ENCODE data around the gene SSH3. TPM values are rescaled to one million over a fixed set of nuclear protein-coding genes. Genes with fewer than 3 reads are reported as not detected.
A peak's percentile ranks its signal among the peaks of the same experiment; 100 is the strongest.
"Not testable (repeated sequence)": the region's sequence is repeated elsewhere in the genome, so short reads cannot be mapped to it uniquely, and the experiment has no call there.

The SSH3 gene
- total and polyA plus RNA-seq, 11 donors: 8.1 to 23.9 (median 15.8) TPM

- Histone ChIP-seq H3K36me3 (peaks cover 0 to 6% (median 0%) of the 10 kb centered on the region in 9 donors), H3K4me3 (no peak overlapping the region), H3K9me3 (no peaks in the 10 kb centered on the region), H3K27ac (no peak overlapping the region), H3K4me1 (peaks cover 0 to 27% (median 12%) of the 10 kb centered on the region in 12 donors), H3K27me3 (no peaks in the 10 kb centered on the region)
- DNase-seq (no peak), ATAC-seq (no peak)
- TF ChIP-seq POLR2A (IDR thresholded peaks at IDR 0.05): no peak
- no peak for TF ChIP-seq CTCF (IDR thresholded peaks at IDR 0.05)
- 80 to 90% (median 86%) methylated on average over 9 of the region's 9 CpGs for WGBS, 4 donors
- intact Hi-C loops (cut with DNase I): loop anchor here in 4 of 10 donors (5.0 to 10.0 kb wide), 2 partner anchors 231 to 233 kb away; no protein-coding TSS in a partner anchor
Observed at GRCh38 chr11:67315325-67315909, 12.1 kb downstream of the SSH3 start.

- ATAC-seq: no peak
Observed at GRCh38 chr11:67316882-67317204, 13.5 kb downstream of the SSH3 start.

DNA sequence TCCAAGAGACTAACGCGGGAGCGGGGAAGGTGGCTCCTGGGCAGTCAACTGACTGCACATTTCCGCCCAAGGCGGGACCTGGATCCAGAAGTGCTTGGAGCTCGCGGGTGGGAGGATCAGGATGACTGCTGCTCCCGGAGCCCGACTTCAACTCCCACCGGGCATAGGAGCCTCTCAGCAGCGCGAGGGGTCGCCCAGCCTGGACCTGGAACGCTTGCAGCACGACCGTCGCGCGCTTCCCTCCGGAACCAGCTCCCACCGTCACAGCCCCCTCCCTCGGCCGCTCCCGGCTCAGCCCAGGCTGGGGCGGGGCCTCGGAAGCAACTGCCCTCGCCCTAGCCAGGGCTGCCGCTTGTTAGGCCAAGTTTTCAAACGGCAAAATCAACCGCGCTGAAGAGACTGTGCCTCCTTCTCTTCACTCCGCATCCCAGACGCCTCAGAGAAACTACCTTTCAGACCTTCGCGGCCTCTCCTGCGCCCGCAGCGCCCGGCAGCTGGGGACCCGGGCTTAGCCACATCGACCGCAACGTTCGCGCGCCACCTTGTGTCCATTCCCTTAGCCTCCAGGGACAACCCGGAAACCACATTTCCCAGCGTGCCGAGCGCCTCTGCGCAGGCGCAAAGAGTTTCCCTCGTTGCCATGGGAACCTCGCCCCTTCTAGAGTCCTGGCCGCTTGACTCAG lies 14.0 kb downstream of the SSH3 start:
- intact Hi-C loops (cut with DNase I): loop anchor here (1.0 to 10.0 kb wide), 10 partner anchors 29 to 237 kb away; partner anchors contain the start of genes GRK2 (in 6 of the 10) and ANKRD13D (in 1 of the 10)
- 0 to 1% (median 0%) methylated on average over 29 to 55 of the region's 55 CpGs for WGBS, 4 donors
- ATAC-seq (peak; percentile 92 to 96 (median 94)), DNase-seq (peak; percentile 94 to 98 (median 96))
- peak; percentile 86 to 99 (median 97) for TF ChIP-seq CTCF (IDR thresholded peaks at IDR 0.05)
- TF ChIP-seq POLR2A (IDR thresholded peaks at IDR 0.05): peak in 1 of 2 donors; percentile 63
- Histone ChIP-seq H3K36me3 (peaks cover 0 to 5% (median 0%) of the 10 kb centered on the region in 9 donors), H3K4me1 (peaks cover 0 to 26% (median 12%) of the 10 kb centered on the region in 12 donors), H3K4me3 (peak overlapping the region; percentile 69 to 97 (median 84)), H3K9me3 (no peaks in the 10 kb centered on the region), H3K27me3 (no peaks in the 10 kb centered on the region), H3K27ac (peak overlapping the region; percentile 68 to 98 (median 95))

More at GRCh38 chr11:67316882-67317204, 13.5 kb downstream of the SSH3 start:
- H3K36me3 ChIP-seq: peaks cover 0 to 5% (median 0%) of the 10 kb centered on the region in 9 donors
- no peak for DNase-seq
- no peaks in the 10 kb centered on the region for H3K27me3 ChIP-seq
- no peak for TF ChIP-seq POLR2A (IDR thresholded peaks at IDR 0.05)
- intact Hi-C loops (cut with DNase I): loop anchor here (1.0 to 10.0 kb wide), 10 partner anchors 28 to 236 kb away; partner anchors contain the start of genes GRK2 (in 6 of the 10) and ANKRD13D (in 1 of the 10)
- peak overlapping the region; percentile 68 to 98 (median 95) for H3K27ac ChIP-seq
- no peaks in the 10 kb centered on the region for H3K9me3 ChIP-seq
- peak overlapping the region; percentile 69 to 97 (median 84) for H3K4me3 ChIP-seq
- WGBS, 4 donors: 0 to 3% (median 1%) methylated on average over 10 of the region's 10 CpGs
- H3K4me1 ChIP-seq: peaks cover 0 to 27% (median 12%) of the 10 kb centered on the region in 12 donors

DNA sequence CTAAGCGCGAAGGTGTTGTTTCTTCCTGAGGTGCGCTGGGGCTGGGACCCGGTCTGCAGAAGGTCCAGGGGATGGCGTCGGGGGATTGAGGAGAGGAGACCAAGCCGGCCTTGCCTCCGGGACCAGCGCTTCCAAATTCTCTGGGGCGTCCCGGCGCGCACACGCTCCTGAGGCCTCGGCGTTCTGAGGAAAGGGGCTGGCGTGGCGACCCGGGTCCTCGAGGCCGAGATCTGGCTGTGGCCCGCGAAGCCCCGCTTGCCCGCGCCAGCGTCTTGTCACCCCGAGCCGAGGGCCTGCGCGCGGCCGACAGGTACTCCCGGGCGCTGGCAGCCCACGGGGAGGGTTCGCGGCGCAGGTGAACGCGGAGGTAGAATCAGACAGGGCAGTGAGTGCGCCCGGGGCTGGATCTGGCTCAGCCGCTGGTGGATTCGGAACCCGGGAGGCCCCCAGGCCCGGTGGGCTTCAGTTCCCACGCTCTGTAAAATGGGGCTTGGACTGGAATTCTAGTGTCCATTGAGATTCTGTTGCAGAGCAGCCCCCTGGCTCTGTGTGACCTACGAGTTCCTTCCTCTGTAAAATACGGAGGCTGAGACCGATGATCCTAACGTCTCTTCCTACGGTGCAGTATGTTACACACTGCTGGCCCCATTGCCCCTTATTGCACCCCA lies 14.7 kb downstream of the SSH3 start:
- intact Hi-C loops (cut with DNase I): loop anchor here (1.0 to 10.0 kb wide), 10 partner anchors 29 to 237 kb away; partner anchors contain the start of genes GRK2 (in 6 of the 10) and ANKRD13D (in 1 of the 10)
- Histone ChIP-seq H3K4me1 (peaks cover 0 to 22% (median 12%) of the 10 kb centered on the region in 12 donors), H3K27me3 (no peaks in the 10 kb centered on the region), H3K4me3 (peak overlapping the region; percentile 69 to 97 (median 84)), H3K9me3 (no peaks in the 10 kb centered on the region), H3K27ac (peak overlapping the region in 11 of 12 donors; percentile 68 to 98 (median 95)), H3K36me3 (peaks cover 0 to 5% (median 0%) of the 10 kb centered on the region in 9 donors)
- no peak for DNase-seq
- peak; percentile 5 to 43 (median 14) for ATAC-seq
- TF ChIP-seq POLR2A (IDR thresholded peaks at IDR 0.05): no peak
- TF ChIP-seq CTCF (IDR thresholded peaks at IDR 0.05): no peak
- 1 to 2% (median 1%) methylated on average over 6 to 53 of the region's 53 CpGs for WGBS, 4 donors

- H3K27me3 ChIP-seq, H3K27ac ChIP-seq, ATAC-seq, H3K36me3 ChIP-seq, DNase-seq, H3K9me3 ChIP-seq: not testable (repeated sequence)
- intact Hi-C loops (cut with DNase I): loop anchor here in 5 of 10 donors (2.0 to 10.0 kb wide), 3 partner anchors 234 to 238 kb away; no protein-coding TSS in a partner anchor
- Histone ChIP-seq H3K4me3 (peak overlapping the region in 6 of 12 donors; percentile 69 to 93 (median 88)), H3K4me1 (peaks cover 0 to 22% (median 12%) of the 10 kb centered on the region in 12 donors)
- WGBS, 4 donors: 92 to 94% (median 94%) methylated on average over 12 of the region's 12 CpGs
Observed at GRCh38 chr11:67318876-67319275, 15.5 kb downstream of the SSH3 start.
